HG03097 (cell line): ENCODE results near the gene USPL1.

Source experiments
- ATAC-seq: cut with Tn5 transposase; IDR thresholded peaks from one replicate; pipeline ENCODE4 v1.9.1; 2021; ENCODE audit not compliant: unreplicated experiment, low FRiP score

Gene USPL1

DNA sequence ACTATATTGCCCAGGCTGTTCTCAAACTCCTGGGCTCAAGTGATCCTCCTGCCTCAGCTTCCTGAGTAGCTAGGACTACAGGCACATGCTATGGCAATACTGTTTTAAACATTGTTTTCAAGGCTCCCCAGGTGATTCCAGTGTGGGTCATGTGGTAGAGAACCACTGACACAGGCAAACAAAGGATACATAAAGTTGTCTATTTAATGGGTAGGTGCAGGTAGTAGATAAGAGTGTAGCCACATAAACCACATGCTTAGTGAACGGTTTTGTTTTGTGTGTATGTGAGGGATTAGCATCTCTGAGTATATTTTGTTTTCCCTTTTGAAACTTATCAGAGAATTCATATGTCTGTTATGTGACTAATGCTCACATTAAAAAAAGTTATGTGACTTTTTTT, 36.7 kb downstream of the USPL1 start:
- peak; percentile 49 for ATAC-seq

- ATAC-seq: no peak
These were observed 38.5 kb downstream of the USPL1 start for GRCh38 chr13:30656178-30656577.

- ATAC-seq: no peak
These were observed 42.3 kb downstream of the USPL1 start for GRCh38 chr13:30659980-30660379.

DNA sequence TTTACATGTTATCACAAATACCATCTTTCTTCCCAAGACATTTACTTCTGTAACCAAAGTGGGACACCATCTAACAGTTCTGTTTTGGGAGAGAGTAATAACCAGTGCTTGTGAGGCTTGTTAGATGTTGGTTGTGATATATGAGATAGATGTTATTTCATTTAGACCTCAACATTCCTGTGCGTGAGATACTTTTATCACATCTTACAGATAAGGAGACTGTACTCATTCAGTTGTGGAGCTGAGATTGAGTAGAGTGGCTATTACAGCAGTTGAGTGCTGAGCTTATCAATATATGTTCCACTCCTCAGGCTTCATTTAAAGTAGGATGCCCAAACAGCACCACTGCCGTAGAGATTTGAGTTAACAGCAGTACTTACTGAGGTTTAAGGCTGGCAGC, 43.1 kb downstream of the USPL1 start:
- ATAC-seq: no peak

DNA sequence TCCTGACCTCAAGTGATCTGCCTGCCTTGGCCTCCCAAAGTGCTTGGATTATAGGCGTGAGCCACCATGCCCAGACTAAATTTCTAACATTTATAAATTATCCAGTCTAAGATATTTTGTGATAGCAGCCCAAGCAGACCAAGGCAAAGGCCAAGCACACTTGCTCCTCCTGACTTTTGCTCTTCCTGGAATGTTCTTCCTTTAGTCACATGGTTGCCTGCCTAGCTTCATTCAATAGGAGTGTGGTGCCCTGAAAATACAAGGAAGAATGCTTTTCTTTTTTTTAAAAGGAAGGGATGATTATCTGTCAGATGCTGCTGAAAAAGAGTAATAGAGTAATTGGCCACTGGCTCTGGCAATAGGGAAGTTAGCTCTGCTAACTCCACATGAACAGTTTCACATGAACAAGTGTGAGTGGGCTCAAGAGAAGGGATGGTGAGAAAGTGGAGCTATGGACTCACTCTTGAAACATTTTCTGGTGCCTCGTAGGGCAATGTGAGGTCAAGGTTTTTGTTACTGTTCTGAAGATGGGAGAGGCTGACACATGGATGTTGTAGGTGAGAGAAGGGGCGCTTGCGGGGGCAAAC, 47.1 kb downstream of the USPL1 start:
- ATAC-seq: no peak

DNA sequence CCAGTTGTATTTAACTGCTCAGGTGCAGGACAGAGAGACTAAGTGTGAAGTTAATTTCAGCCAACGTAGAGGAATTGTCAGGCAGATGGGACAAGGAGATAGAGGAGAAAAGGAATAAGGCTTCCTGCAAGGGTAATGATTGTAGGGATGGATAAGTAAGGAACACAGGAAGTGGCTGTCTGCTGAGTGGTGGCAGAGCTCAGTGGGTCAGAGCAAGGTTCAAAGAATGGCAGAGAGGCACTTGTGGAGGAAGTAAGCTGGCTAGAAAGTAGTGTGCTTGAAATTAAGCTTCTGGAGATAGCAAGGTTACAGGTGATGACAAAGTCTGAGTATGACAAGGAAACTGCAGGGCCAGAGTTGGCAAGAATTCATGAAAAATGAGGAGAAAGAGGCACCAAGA, 47.9 kb downstream of the USPL1 start:
- ATAC-seq: no peak

DNA sequence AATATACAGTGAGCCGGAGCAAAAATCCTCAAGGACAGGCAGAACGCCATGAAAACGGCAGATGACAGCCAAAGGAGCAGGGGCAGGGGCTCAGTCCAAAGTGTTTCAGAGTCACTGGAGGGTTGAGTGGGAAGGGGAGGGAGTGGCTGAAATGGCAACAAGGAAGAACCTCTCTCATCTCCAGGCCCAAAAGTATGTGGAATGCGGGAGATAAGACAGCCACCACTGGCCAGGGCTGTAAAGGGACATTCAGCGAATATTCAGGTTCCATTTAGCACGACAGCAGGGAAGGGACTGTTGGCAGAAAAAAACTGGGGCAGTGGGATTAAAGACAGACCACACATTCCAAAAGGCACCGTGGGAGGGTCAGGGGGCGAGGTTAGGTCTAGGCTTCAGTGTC, 48.4 kb downstream of the USPL1 start:
- ATAC-seq: no peak

DNA sequence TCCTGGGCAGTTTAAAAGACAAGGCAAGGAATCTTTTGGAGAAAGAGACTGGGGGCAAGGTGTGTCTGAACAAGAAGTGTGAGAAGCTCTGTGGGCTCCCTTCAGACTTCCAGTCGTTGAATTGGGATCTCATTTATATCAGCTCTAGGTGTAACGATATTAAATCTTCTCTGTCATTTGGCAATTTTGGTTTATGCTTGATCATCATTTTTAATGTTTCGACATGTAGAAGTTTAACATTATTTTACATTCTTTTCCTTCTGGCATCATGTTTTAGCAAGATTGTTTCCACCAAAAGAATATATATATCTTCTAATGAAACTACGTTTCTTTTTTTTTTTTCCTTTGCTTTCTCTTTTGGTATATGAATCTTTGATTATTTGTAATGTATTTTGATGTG, 49.3 kb downstream of the USPL1 start:
- no peak for ATAC-seq

DNA sequence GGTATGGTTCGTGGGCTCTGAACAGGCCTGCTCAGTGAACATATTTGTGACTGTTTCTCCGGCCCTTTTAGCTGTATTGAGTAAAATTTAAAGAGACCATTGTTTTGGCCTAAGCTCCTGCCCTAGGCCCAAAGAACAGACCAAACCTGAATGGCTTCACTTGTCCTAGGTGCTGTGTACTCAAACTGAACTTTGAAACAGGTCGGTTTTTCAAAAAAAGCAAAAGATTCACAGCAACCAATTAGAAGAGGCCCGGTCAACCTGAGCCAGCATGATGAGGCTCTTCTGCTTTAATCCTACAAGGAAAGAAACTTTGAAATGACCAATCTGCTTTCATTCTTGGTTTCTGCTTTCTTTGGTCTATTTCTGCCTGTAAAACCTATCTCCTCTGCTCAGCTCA, 50.6 kb downstream of the USPL1 start:
- ATAC-seq: no peak

DNA sequence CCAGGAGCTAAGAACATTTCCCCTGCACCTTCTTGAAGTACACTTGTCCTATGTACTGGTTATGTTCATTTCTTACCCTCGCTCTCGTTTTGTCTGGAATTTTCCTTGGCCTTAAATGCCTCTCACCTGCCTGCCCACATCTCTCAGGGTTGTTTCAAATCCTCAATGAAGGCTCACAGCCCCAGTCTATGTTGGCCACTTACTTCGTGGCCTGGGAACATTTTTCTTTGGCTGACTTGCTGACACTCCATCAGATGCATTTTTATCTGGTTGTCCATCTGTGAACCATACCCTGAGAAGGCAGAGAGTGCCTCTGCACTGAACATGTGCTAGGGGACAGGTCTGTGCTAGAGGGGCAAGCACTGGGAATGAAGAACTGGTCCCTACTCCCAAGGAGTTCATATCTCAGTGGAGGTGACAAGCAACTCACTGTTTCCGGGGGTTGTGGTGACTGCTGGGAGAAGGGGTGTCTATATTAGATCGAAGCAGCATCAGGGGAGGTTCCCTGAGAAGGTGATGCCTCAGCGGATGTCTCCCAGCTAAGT, 53.6 kb downstream of the USPL1 start:
- no peak for ATAC-seq

DNA sequence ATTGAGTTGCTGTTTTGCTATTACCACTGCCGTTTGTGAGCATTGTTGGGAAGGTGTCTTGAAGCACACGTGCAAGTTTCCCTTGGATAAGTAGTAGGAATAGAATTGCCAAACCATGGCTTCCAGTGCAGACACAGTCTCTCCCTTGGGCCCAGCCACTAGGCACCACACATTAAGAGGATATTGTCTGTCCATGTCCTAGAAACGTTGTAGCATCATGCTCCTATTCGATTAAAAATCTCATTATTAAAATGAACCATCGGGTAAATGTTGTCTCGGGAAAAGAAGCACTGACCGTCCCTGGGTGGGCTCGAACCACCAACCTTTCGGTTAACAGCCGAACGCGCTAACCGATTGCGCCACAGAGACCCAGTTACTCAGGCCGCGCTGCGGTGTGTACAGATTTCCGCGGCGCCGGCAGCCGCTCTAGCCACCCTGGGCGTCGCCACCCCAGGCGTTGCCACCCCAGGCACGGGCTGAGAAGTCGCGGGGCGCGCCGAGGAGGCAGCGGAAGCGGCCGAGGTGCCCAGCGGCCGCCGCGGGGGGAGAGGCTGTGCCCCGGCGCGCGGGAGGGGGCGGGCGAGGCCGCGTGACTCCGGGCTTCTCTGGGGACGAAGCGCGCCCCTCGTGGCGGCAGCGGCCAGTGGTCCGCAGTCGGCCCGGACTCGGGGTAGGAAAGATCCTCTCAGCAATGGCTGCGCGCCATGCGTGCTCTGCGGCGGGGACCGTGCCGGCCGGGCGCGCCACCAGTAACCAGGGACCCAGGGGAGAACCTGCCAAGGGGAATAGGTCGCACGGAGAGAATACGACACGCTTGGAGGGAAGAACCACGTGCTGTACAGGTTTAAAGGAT, 56.2 kb downstream of the USPL1 start:
- peak; percentile 94 for ATAC-seq

GRCh38 chr13:30675717-30676116, 58.0 kb downstream of the USPL1 start:
- no peak for ATAC-seq

DNA sequence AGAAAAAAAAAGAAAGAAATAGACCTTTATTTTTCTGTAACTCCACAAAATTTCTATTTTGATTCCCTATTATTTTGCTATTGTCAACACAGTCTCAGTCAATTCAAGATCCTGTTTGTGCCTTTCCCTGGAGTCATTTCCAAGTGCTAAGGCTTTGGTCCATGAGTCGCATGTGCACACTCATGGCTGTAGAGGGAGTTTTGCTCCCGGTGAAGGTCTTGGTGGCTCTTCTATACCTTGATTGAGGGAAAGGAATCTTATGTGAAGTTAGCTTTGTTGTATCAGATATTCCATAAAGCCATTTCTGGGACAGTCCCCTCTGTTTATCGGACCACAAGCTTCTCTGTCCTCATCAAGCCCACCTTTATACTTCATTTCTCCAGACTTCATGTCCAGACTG, 59.0 kb downstream of the USPL1 start:
- no peak for ATAC-seq

DNA sequence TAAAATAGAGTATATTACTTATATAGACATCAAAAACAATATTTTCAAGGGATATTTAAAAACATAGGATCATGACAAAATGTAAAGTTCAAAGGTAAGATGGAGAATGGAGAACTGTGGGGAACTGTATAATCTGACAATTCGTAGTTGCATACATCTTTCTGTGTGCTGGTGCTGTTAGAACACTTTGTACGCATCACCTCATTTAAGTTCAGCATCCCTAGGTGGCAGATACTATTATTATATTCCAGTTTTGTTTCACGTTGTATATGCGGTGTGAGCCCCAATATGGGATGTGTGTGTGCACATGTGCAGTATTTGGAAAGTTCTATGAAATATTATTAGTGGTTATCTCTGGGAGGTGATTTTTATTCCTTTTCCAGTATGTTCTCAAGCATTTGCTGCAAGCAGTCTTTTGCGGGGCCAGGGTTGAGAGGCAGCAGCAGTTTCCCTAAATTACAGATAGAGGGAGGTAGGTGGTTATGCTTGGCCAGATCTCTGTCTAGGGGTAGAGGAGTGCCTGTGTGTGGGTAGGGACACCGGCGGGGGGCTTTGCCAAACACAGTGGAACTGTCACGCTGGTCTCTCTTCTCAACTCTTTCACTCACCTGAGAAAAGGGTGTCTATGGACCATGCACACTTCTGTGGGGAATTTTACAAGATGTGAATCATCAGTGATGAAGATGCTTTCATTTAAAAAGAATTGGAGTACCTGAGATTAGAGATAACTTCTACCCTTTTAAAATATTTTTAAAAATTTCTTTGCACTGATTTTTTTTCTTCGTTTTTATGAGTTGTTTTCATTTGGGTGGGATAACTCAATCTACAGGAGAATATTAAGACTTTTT, 62.0 kb downstream of the USPL1 start:
- no peak for ATAC-seq

GRCh38 chr13:30681843-30682242, 64.1 kb downstream of the USPL1 start:
- ATAC-seq: no peak

DNA sequence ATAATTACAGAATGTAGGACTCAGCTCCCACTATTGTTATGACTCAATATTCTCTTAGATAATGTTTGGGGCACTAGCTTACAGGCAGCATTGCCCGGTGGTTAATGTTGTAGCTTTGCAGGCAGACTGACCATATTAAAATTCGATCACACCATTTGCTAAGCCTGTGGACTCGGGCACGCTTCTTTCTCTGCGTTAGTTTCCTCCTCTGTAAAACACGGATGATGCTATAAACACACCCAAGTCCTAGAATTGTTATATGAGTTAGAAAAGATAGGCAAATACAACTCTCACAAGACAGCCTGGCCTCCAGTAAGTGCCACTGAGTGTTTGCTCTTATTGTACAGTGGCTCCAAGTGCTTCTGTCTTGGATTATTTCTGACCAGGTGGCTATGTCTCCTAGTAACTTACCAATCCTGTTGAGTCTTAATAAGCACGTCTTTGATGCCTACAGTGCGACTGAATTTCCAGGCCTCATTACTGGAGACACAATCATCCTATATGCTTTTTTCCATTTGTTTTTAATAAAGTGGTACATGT, 67.7 kb downstream of the USPL1 start:
- ATAC-seq: no peak

DNA sequence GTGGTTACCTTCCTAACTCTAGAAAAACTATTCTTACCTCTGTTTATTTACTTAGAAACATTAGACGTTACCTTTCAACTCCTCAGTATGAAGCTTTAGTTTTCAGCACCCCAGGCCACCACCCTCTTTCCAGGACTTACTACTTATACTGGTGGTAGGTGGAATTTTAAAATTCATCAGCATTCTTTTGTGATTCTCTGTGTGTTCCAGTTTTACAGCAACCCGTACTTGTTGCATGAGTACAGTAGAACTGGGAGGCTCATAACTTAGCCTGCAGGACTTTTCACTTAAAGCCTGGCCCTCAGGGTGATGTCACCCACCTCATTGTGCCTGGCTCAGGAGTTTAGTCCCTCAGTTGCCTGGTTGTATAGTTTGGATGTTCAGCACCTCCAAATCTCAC, 68.3 kb downstream of the USPL1 start:
- no peak for ATAC-seq

DNA sequence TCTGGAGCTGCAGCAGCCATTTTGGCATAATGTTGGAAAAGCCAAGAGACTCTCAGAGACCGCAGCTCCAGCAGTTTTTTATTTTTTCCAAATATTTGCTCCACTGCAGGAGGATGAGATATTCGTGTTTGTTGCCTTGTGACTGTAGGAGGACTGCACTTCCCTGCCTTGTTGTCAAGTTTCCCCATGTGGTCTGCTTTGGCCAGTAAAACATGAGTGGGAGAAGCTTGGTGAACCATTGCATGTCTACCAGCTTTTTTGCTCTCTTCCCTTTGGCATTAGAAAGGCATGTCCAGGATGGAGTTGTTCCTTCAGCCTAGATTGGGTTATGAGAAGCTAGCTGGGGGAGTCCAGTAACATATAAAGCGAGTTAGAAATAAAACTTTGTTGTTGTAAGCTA, 69.9 kb downstream of the USPL1 start:
- ATAC-seq: no peak

DNA sequence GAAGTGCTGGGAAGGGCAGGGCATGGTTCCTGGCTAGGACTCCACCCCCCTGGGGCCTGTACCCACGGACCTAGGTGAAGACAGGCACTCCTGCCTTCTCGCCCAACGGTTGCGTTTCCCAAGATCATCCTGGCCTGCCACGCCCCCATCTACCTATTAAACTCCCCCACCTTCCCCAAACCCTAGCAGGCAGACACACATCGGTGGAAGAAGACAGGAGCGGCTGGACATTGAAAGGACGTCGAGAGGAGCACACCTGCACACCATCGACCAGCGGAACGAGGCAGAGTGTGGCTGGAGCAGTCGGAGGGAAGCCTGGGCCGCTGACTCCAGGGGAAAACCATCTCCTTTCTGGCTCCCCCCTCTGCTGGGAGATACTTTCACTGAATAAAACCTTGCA, 72.0 kb downstream of the USPL1 start:
- no peak for ATAC-seq

- peak; percentile 61 for ATAC-seq
These were observed 72.8 kb downstream of the USPL1 start for GRCh38 chr13:30690282-30691188.
